ENCODE data around the gene FN3K. TPM values are rescaled to one million over a fixed set of nuclear protein-coding genes. Genes with fewer than 3 reads are reported as not detected.

FN3K gene
- total and polyA plus RNA-seq, 2 of the 13 experiments (the other 11 are each of a cell fraction or from before 2014, with no cell fraction given): 3.5 to 12.2 TPM

- TF ChIP-seq ZNF18 (CRISPR knock-in tag; IDR thresholded peaks at IDR 0.05; ENCODE audit: insufficient replicate concordance) (no peak), PAXIP1 (CRISPR knock-in tag; conservative IDR thresholded peaks at IDR 0.05) (peak; percentile 74), U2AF2 (IDR thresholded peaks at IDR 0.05; ENCODE audit: low read depth, low read length) (no peak), TEAD2 (CRISPR knock-in tag; IDR thresholded peaks at IDR 0.05) (peak; percentile 85), HOXA7 (CRISPR knock-in tag; IDR thresholded peaks at IDR 0.05) (peak; percentile 92), ARID3A (IDR thresholded peaks at IDR 0.05; ENCODE audit: low read depth, low read length) (0 out of 2 replicates have a peak, but pooled peaks have one; percentile 22), SOX6 (IDR thresholded peaks at IDR 0.05) (no peak), SOX6 (CRISPR knock-in tag; IDR thresholded peaks at IDR 0.05) (peak; percentile 58; the same call in 1 of the 2 replicates), PRPF4 (IDR thresholded peaks at IDR 0.05; ENCODE audit: low read depth, low read length, poor library complexity, severe bottlenecking) (no peak), THAP8 (CRISPR knock-in tag; IDR thresholded peaks at IDR 0.05; ENCODE audit: borderline replicate concordance) (peak; percentile 98), CEBPG (CRISPR knock-in tag; IDR thresholded peaks at IDR 0.05) (peak; percentile 40; the same call in 1 of the 2 replicates), ZFP36L2 (CRISPR knock-in tag; IDR thresholded peaks at IDR 0.05) (no peak), MYC (CRISPR knock-in tag; IDR thresholded peaks at IDR 0.05; ENCODE audit: borderline replicate concordance) (peak; percentile 97), AGO2 (optimal IDR thresholded peaks at IDR 0.05; ENCODE audit: low read depth, low read length) (peak; percentile 95)
- TF ChIP-seq, protein P1, sequence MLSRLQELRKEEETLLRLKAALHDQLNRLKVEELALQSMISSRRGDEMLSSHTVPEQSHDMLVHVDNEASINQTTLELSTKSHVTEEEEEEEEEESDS (CRISPR knock-in tag; IDR thresholded peaks at IDR 0.05; ENCODE audit: borderline replicate concordance): no peak
These were observed 16.4 kb downstream of the FN3K start, which contains the start of gene TBCD (continued) for GRCh38 chr17:82751571-82752370.
